NCI-H146 treated with DMSO at 0.1 percent for 48 hours (cell line): Measurements from ENCODE around the gene RXRA.

Source experiments
- DNase-seq: peaks from one replicate; lab custom pipeline; 2025; ENCODE audit not compliant: unreplicated experiment; lab: John Stamatoyannopoulos, UW

RXRA gene

GRCh38 chr9:134336228-134336627 lies 10.0 kb downstream of the RXRA start:
- DNase-seq, result no peak

GRCh38 chr9:134336924-134337323 lies 10.7 kb downstream of the RXRA start:
- no peak for DNase-seq

GRCh38 chr9:134337469-134337868 lies 11.2 kb downstream of the RXRA start:
- DNase-seq, result no peak

- DNase-seq, result no peak
These were observed 12.3 kb downstream of the RXRA start for GRCh38 chr9:134338394-134339182.

GRCh38 chr9:134339183-134339806 lies 13.0 kb downstream of the RXRA start:
- DNase-seq, result no peak

GRCh38 chr9:134340475-134341160 lies 14.4 kb downstream of the RXRA start:
- no peak for DNase-seq

- DNase-seq, result no peak
These were observed 15.1 kb downstream of the RXRA start for GRCh38 chr9:134341306-134341705.

GRCh38 chr9:134341929-134342745 lies 15.9 kb downstream of the RXRA start:
- DNase-seq, result no peak

- no peak for DNase-seq
These were observed 16.5 kb downstream of the RXRA start for GRCh38 chr9:134342746-134343115.

- no peak for DNase-seq
These were observed 17.4 kb downstream of the RXRA start for GRCh38 chr9:134343637-134344036.

- no peak for DNase-seq
These were observed 18.0 kb downstream of the RXRA start for GRCh38 chr9:134344068-134344799.

- no peak for DNase-seq
These were observed 18.6 kb downstream of the RXRA start for GRCh38 chr9:134344800-134345310.

GRCh38 chr9:134345737-134346136 lies 19.5 kb downstream of the RXRA start:
- DNase-seq, result no peak

- no peak for DNase-seq
These were observed 19.9 kb downstream of the RXRA start for GRCh38 chr9:134346151-134346550.

GRCh38 chr9:134346840-134347583 lies 20.8 kb downstream of the RXRA start:
- no peak for DNase-seq

GRCh38 chr9:134347996-134348395 lies 21.7 kb downstream of the RXRA start:
- DNase-seq, result no peak

GRCh38 chr9:134348404-134349155 lies 22.3 kb downstream of the RXRA start:
- no peak for DNase-seq

- no peak for DNase-seq
These were observed 23.7 kb downstream of the RXRA start for GRCh38 chr9:134349936-134350335.

GRCh38 chr9:134350416-134350994 lies 24.2 kb downstream of the RXRA start:
- no peak for DNase-seq
